K562 (cell line): Measurements from ENCODE around the gene CIAO3. TPM values are rescaled to one million over a fixed set of nuclear protein-coding genes. Genes with fewer than 3 reads are reported as not detected.
A peak's percentile ranks its signal among the peaks of the same experiment; 100 is the strongest.

Source experiments
- ARID4B ChIP-seq: sonication (generic); formaldehyde crosslinking; IDR thresholded peaks from 2 replicates; pipeline ENCODE4 v1.8.0; 2022; ENCODE audit warnings: mild to moderate bottlenecking, missing genetic modification reagents
- BHLHE40 ChIP-seq: IDR thresholded peaks from 2 replicates; pipeline ENCODE4 v1.6.1; 2011; ENCODE audit warnings: low read length, improper control_type of control experiment
- BMI1 ChIP-seq: fragments of 150-350 bp; IDR thresholded peaks from 2 replicates; pipeline ENCODE4 v1.6.1; 2014; ENCODE audit warnings: low read length
- ELF2 ChIP-seq: fragments of 250-450 bp; sonication (Bioruptor Pico); IDR thresholded peaks from 2 replicates; pipeline ENCODE4 v1.5.0; 2021; ENCODE audit warnings: mild to moderate bottlenecking
- ETS1 ChIP-seq: conservative IDR thresholded peaks from 2 replicates; pipeline ENCODE4 v1.6.1; 2011; ENCODE audit warnings: low read depth, mild to moderate bottlenecking, low read length; ENCODE audit not compliant: control insufficient read depth
- MBD2 ChIP-seq: sonication (generic); IDR thresholded peaks from 2 replicates; pipeline ENCODE4 v1.6.1; 2016; ENCODE audit warnings: low read depth, borderline replicate concordance
- SOX6 ChIP-seq: fragments of 450-650 bp; IDR thresholded peaks from 2 replicates; pipeline ENCODE4 v1.6.1; 2014; ENCODE audit warnings: mild to moderate bottlenecking
- TARDBP ChIP-seq: fragments of 450-650 bp; IDR thresholded peaks from 2 replicates; pipeline ENCODE4 v1.6.1; 2016
- TBP ChIP-seq: optimal IDR thresholded peaks from 2 replicates; pipeline ENCODE3; 2011; ENCODE audit warnings: low read depth, low read length, improper control_type of control experiment
- ZBTB11 ChIP-seq, 3 experiments: fragments of 200-800 bp in 1 of 3; fragments of 250-450 bp in 1 of 3; fragments of 450-650 bp in 1 of 3; sonication (Bioruptor Pico) in 1 of 3; sonication (Bioruptor generic) in 1 of 3; formaldehyde crosslinking in 1 of 3; IDR thresholded peaks; 2 replicates each; pipeline versions ENCODE4 v1.6.1 to v1.8.0; 2016 to 2022; ENCODE audit warnings: mild to moderate bottlenecking in 2 of 3, missing genetic modification characterization in 2 of 3, missing compliant biosample characterization in 1 of 3, moderate library complexity in 1 of 3
- ZBTB33 ChIP-seq: sonication (generic); formaldehyde crosslinking; IDR thresholded peaks from 2 replicates; pipeline ENCODE4 v1.8.1; 2023; ENCODE audit warnings: mild to moderate bottlenecking, missing genetic modification reagents
- ZFX ChIP-seq: sonication (generic); formaldehyde crosslinking; IDR thresholded peaks from 2 replicates; pipeline ENCODE4 v1.8.0; 2022; ENCODE audit warnings: mild to moderate bottlenecking, missing genetic modification reagents, moderate library complexity
- ZNF282 ChIP-seq: sonication (generic); formaldehyde crosslinking; IDR thresholded peaks from 2 replicates; pipeline ENCODE4 v1.8.1; 2023; ENCODE audit warnings: missing genetic modification reagents
- polyA plus RNA-seq, 8 experiments: library from polyadenylated mRNA; depleted of rRNA in 4 of 8; stranded (reverse) in 5 of 8; unstranded in 3 of 8; fragments of >200 nt; fragmentation: Nextera tagmentation in 2 of 8; fragmentation: Illumina TruSeq in 1 of 8; extraction: Ambion mirVana in 2 of 8; extraction: Trizol in 1 of 8; gene quantifications; 2 replicates each; pipeline versions ENCODE4 v1.2.1 to v1.2.3, GENCODE V29; 2011 to 2014; ENCODE audit warnings: inconsistent platforms in 1 of 8, missing spikeins in 1 of 8
- total RNA-seq, 7 experiments: library from RNA; depleted of rRNA in 6 of 7; stranded (reverse); fragments of >200 nt in 6 of 7; fragmentation: Illumina TruSeq in 2 of 7; extraction: Trizol in 2 of 7; gene quantifications; 2 replicates each; pipeline versions ENCODE4 v1.2.1 to v1.2.3, GENCODE V29; 2011 to 2021; ENCODE audit warnings: low replicate concordance in 1 of 7

Gene CIAO3
- total and polyA plus RNA-seq, 9 of the 15 experiments (the other 6 are each of a cell fraction or from before 2014, with no cell fraction given): 2.2 to 35.6 (median 18.7) TPM

- TF ChIP-seq ZBTB11 (CRISPR knock-in tag; IDR thresholded peaks at IDR 0.05) (peak in 2 of 3 experiments; percentile 58 to 87; a peak in 2 of 6 replicates), MBD2 (peak; percentile 55; the same call in 1 of the 2 replicates), TBP (peak; percentile 79), ELF2 (CRISPR knock-in tag) (peak; percentile 76), BHLHE40 (peak; percentile 57; the same call in 1 of the 2 replicates), ZFX (CRISPR knock-in tag) (peak; percentile 69), BMI1 (peak; percentile 97), ETS1 (peak; percentile 61), ZBTB33 (CRISPR knock-in tag) (peak; percentile 54; the same call in 1 of the 2 replicates), TARDBP (0 out of 2 replicates have a peak, but pooled peaks have one; percentile 2), SOX6 (no peak; the same call in 1 of the 2 replicates), ARID4B (CRISPR knock-in tag) (peak; percentile 81; the same call in 1 of the 2 replicates), ZNF282 (CRISPR knock-in tag) (0 out of 2 replicates have a peak, but pooled peaks have one; percentile 12)
Measured at GRCh38 chr16:684071-684794, 56.6 kb downstream of the CIAO3 start, which contains the start of gene JMJD8 (continued).
